Adipocyte (in vitro differentiated cells): ENCODE data around the gene MAP3K7CL.

ENCODE experiments used
- DNase-seq: peaks from one replicate; pipeline ENCODE4 v3.0.0-alpha.2; 2015; ENCODE audit warnings: low read depth
- H3K27me3 ChIP-seq: replicated peaks from 2 replicates; pipeline ENCODE4 v1.7.0; 2013; ENCODE audit warnings: mild to moderate bottlenecking, low read length, moderate library complexity; ENCODE audit not compliant: control insufficient read depth, insufficient read depth
- H3K36me3 ChIP-seq: 2 replicates; pipeline ENCODE4 v1.7.0; 2013; ENCODE audit warnings: low read length, mild to moderate bottlenecking, moderate library complexity; ENCODE audit not compliant: control insufficient read depth, insufficient read depth, severe bottlenecking
- H3K4me1 ChIP-seq: 2 replicates; pipeline ENCODE4 v1.7.0; 2013; ENCODE audit warnings: mild to moderate bottlenecking, low read length, moderate library complexity; ENCODE audit not compliant: control insufficient read depth, insufficient read depth
- H3K4me3 ChIP-seq: 2 replicates; pipeline ENCODE4 v1.7.0; 2013; ENCODE audit warnings: mild to moderate bottlenecking, low read length, moderate library complexity
- H3K9ac ChIP-seq: 2 replicates; pipeline ENCODE4 v1.7.0; 2013; ENCODE audit warnings: mild to moderate bottlenecking, low read length, moderate library complexity
- H3K9me3 ChIP-seq: 2 replicates; pipeline ENCODE4 v1.7.0; 2013; ENCODE audit warnings: mild to moderate bottlenecking, low read length, moderate library complexity; ENCODE audit not compliant: control insufficient read depth

Gene MAP3K7CL, protein sequence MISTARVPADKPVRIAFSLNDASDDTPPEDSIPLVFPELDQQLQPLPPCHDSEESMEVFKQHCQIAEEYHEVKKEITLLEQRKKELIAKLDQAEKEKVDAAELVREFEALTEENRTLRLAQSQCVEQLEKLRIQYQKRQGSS

GRCh38 chr21:29130270-29130969 is at the start of gene MAP3K7CL:
TSS of gene MAP3K7CL (plus strand) at chr21:29130644. CDS start at chr21:29133345, 2,701 bp downstream.
- peak; percentile 91 for DNase-seq
- Histone ChIP-seq H3K4me1 (peaks cover 11% of the 10 kb centered on the region), H3K9me3 (no peaks in the 10 kb centered on the region), H3K36me3 (no peaks in the 10 kb centered on the region), H3K4me3 (peak within 1 kb of the TSS; percentile 61), H3K27me3 (no peaks in the 10 kb centered on the region), H3K9ac (no peak within 1 kb of the TSS)

- Histone ChIP-seq H3K4me3 (no peak overlapping the region), H3K9me3 (no peaks in the 10 kb centered on the region), H3K36me3 (no peaks in the 10 kb centered on the region), H3K4me1 (peaks cover 10% of the 10 kb centered on the region), H3K27me3 (no peaks in the 10 kb centered on the region), H3K9ac (no peak overlapping the region)
- DNase-seq = no peak
Measured at GRCh38 chr21:29082046-29082815, 48.2 kb upstream of the MAP3K7CL start.

DNA sequence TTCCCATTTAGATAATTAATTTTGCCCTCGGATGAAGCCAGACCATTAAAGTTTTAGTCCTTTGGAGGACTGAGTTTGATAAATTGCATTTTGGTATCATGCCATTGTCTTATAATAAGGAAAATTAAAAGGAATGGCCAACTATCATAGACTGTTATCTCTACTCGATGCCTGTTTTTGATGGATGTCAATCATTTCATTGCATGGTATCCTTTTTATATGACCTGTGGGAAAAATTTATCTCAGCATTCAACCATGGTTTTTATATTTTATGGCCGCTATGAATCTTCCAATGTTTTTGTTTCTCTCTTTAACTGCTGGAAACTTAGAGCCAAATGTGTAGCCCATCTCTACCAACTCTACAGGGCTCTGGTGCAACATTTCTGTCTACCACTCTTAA is 47.1 kb upstream of the MAP3K7CL start:
- no peak for DNase-seq
- H3K36me3 ChIP-seq = no peaks in the 10 kb centered on the region
- H3K9me3 ChIP-seq = no peaks in the 10 kb centered on the region
- peaks cover 5% of the 10 kb centered on the region for H3K4me1 ChIP-seq
- no peak overlapping the region for H3K4me3 ChIP-seq
- H3K9ac ChIP-seq = no peak overlapping the region
- H3K27me3 ChIP-seq = no peaks in the 10 kb centered on the region

DNA sequence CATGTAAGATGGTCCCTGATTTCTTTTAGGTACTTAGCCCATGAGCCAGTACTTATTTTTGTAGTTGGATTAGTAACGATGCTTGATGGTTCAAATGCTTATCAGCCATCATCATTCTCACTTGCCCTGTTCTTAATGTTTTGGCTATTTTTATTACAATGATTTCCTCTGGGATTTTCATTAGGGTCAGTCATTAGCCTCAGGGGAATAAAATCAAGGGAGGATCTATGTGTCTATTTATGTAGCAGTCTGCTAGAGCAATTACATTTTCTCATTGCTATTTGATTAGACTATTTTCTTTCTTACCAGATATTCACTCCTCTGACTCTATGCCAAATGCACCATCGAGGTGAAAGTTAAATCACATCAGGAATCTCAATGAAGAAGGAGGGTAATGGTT is 46.1 kb upstream of the MAP3K7CL start:
- no peak overlapping the region for H3K9ac ChIP-seq
- H3K27me3 ChIP-seq = no peaks in the 10 kb centered on the region
- H3K36me3 ChIP-seq = no peaks in the 10 kb centered on the region
- H3K4me3 ChIP-seq = no peak overlapping the region
- no peaks in the 10 kb centered on the region for H3K9me3 ChIP-seq
- no peak for DNase-seq
- H3K4me1 ChIP-seq = peaks cover 5% of the 10 kb centered on the region

GRCh38 chr21:29085106-29085752 is 45.2 kb upstream of the MAP3K7CL start:
- no peak for DNase-seq
- H3K4me3 ChIP-seq = no peak overlapping the region
- no peak overlapping the region for H3K9ac ChIP-seq
- H3K4me1 ChIP-seq = peaks cover 5% of the 10 kb centered on the region
- no peaks in the 10 kb centered on the region for H3K9me3 ChIP-seq
- H3K36me3 ChIP-seq = no peaks in the 10 kb centered on the region
- no peaks in the 10 kb centered on the region for H3K27me3 ChIP-seq

GRCh38 chr21:29091033-29091432 is 39.4 kb upstream of the MAP3K7CL start:
- Histone ChIP-seq H3K9me3 (no peaks in the 10 kb centered on the region), H3K36me3 (no peaks in the 10 kb centered on the region), H3K27me3 (no peaks in the 10 kb centered on the region), H3K4me1 (peaks cover 26% of the 10 kb centered on the region), H3K9ac (peak overlapping the region; percentile 81), H3K4me3 (peak overlapping the region; percentile 41)
- DNase-seq = peak; percentile 85

GRCh38 chr21:29092102-29092959 is 38.1 kb upstream of the MAP3K7CL start:
- no peaks in the 10 kb centered on the region for H3K9me3 ChIP-seq
- H3K9ac ChIP-seq = peak overlapping the region; percentile 81
- H3K27me3 ChIP-seq = no peaks in the 10 kb centered on the region
- no peaks in the 10 kb centered on the region for H3K36me3 ChIP-seq
- peaks cover 26% of the 10 kb centered on the region for H3K4me1 ChIP-seq
- peak; percentile 52 for DNase-seq
- peak overlapping the region; percentile 41 for H3K4me3 ChIP-seq

DNA sequence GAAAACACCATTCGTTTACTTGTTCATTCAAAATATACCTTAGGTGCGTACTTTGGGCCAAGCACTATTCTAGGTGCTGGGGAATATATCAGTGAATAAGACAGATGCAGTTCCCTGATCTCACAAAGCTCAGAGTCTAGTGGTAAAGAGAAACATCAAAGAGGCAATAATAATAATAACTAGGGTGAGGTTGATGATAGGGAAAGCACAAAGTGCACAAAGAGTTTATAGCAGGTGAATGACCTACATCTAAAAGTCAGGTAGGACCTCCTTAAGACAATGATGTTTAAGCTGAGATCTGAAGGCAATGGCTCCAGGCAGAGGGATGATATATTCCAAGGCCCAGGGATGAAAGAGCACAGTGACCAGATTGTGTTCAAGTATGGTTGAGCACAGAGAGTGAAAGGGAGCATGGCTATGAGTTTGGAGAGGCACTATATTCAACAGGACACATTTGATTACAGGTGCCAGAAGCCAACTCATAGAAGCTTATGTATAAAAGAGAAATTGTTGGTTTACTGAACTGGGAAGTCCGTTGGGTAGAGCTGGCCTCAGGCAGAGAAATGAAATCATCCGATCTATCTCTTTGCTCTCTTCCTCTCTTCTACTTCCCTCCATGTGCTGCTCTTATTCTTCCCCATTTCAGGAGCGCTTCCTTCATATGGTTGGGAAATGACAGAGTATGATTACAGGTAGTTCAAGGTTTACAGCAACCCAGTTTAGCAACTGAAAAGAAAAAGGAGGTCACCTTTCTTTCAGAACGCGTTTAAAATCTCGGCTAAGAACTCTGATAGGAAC is 34.0 kb upstream of the MAP3K7CL start:
- no peak for DNase-seq
- Histone ChIP-seq H3K4me1 (peaks cover 21% of the 10 kb centered on the region), H3K4me3 (no peak overlapping the region), H3K36me3 (no peaks in the 10 kb centered on the region), H3K9ac (no peak overlapping the region), H3K27me3 (no peaks in the 10 kb centered on the region), H3K9me3 (no peaks in the 10 kb centered on the region)

DNA sequence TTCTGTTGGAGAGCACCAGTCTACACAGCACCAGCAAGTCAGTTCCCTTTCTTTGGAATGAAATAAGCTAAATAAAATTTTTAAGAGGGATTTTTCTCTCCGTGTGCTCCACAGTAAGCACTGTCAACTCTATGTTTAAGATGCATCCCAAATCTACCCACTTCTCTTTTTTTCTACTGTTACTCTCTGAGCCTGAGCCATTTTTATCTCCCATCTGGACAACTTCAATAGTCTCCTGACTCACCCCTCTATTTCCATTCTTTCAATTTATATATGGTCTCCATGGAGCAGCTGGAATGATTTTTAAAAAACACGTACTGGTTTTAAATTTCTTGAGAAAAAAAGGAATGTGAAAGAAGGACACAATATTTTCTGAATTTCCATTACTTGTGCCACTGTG is 32.3 kb upstream of the MAP3K7CL start:
- Histone ChIP-seq H3K36me3 (no peaks in the 10 kb centered on the region), H3K9me3 (no peaks in the 10 kb centered on the region), H3K4me1 (peaks cover 4% of the 10 kb centered on the region), H3K4me3 (no peak overlapping the region), H3K9ac (no peak overlapping the region), H3K27me3 (no peaks in the 10 kb centered on the region)
- no peak for DNase-seq

DNA sequence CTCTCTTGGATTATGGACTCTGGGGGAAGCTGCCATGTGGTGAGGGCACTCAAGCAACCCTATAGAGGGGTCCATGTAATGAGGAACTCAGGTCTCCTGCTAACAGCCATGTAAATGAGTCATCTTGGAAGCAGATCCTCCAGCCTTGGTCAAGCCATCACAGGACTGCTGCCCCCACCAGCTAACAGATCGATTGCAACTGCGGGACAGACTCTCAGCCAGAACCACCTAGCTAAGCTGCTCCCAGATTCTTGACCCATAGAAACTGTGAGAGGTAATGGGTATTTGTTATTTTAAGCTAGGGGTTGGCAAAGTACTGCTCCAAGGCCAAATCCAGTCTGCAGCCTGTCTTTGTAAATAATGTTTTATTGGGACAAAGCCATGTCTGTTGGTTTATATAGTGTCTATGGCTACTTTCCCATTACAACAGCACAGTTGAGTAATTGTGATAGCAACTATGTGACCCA is 27.6 kb upstream of the MAP3K7CL start:
- H3K9me3 ChIP-seq = no peaks in the 10 kb centered on the region
- H3K9ac ChIP-seq = no peak overlapping the region
- H3K36me3 ChIP-seq = no peaks in the 10 kb centered on the region
- H3K27me3 ChIP-seq = no peaks in the 10 kb centered on the region
- H3K4me1 ChIP-seq = peaks cover 3% of the 10 kb centered on the region
- no peak overlapping the region for H3K4me3 ChIP-seq
- DNase-seq = no peak
